ENCODE results near the gene DMXL2.
"Not testable (repeated sequence)": the region's sequence is repeated elsewhere in the genome, so short reads cannot be mapped to it uniquely, and the experiment has no call there.

Gene DMXL2

DNA sequence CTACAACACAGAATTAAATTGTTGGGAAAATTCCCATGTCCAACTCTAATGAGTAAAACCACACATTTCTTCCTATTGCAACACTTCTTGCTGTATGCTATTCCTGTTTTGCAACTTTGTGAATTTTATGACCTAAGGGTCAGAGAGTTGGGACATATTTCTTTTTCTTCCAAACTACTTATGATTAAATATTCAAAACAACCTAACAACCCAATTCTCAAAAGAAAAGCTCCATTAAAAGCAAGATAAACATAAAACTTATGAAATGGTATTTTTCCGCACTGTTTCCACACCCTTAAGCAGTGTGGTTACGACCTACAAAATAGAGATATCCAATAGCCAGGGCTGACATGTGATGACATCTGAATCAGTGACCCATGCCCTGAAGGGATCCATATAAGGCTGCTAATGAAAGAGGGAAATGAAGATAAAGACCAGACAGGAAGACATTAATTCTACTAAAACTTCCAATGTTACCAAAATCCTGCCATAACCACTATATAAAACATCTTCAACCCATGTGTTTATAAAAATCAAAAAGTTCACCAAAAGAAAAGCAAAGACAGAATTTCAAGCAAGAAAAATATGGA lies 45.6 kb downstream of the DMXL2 start:
- DNase-seq (ENCODE audit: low read depth in 2 of 2), result no peak

DNA sequence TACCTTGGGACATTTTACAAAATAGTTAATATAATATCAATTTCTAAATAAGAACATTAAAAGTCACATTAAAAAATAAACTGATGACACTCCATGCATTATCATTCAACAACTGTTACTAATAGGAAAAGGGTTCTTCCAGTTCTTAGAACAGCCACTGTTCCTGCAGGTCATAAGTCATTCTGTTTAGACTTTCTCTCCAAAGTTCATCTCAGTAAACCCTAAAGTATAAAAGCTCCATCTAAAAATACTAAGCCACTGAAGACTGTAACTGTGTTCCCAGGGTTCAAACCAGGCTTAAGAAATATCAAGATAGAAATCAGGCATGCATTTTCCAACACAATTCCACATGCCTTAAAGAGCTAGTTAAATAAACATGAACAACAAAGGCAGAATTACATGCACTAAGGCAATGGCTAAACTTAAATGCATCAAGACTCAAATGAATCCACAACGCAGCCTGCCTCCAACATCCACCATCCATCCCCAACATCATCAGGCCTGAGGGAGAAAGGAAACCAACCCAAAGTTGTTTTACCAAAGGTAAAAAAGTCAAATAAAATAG lies 46.2 kb downstream of the DMXL2 start:
- DNase-seq (ENCODE audit: low read depth in 2 of 2), result no peak

DNA sequence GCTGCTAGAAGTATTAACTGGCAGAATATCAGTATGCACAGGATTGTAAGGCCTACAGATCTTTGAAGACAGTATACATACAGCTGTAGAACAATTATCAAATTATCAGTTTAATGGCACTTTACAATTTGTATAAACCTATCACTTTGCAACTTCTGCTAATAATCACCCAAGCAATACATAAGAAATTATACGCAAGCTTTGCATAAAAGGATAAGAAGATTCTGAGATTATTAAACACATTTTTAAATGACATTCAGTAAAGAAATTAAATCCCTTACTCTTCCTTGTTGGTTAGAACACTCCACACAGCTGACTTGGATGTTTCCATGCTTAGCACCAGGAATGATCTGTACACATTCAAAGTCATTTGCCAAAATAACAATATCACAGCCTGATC lies 46.8 kb downstream of the DMXL2 start:
- no peak for DNase-seq (ENCODE audit: low read depth in 2 of 2)

DNA sequence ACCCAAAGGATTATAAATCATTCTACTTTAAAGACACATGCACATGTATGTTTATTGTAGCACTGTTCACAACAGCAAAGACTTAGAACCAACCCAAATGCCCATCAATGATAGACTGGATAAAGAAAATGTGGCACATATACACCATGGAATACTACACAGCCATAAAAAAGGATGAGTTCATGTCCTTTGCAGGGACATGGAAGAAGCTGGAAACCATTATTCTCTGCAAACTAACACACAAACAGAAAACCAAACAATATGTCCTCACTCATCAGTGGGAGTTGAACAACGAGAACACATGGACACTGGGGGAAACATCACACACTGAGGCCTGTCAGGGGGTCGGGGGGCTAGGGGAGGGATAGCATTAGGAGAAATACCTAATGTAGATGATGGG lies 49.2 kb downstream of the DMXL2 start:
- DNase-seq (ENCODE audit: low read depth in 2 of 2), result not testable (repeated sequence)

DNA sequence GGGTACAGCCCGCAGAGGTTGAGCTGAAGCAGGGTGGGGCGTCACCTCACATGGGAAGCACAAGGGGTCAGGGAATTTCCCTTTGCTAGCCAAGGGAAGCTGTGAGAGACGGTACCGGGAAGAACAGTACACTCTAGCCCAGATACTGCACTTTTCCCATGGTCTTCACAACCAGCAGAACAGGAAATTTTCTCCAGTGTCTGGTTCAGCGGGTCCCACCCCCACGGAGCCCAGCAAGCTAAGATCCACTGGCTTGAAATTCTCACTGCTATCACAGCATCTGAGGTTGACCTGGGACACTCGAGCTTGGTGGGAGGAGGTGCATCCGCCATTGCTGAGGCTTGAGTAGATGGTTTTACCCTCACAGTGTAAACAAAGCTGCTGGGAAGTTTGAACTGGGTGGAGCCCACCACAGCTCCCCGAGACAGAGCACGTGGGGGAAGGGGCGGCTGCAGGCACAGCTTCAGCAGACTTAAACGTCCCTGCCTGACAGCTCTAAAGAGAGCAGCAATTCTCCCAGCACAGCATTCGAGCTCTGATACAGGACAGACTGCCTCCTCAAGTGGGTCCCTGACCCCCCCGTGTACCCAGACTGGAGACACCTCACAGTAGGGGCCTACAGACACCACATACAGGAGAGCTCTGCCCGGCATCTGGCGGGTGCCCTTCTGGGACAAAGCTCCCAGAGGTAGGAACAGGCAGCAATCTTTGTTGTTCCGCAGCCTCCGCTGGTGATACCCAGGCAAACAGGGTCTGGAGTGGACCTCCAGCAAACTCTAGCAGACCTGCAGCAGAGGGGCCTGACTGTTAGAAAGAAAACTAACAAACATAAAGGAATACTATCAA lies 53.4 kb downstream of the DMXL2 start:
- not testable (repeated sequence) for DNase-seq (ENCODE audit: low read depth in 2 of 2)

DNA sequence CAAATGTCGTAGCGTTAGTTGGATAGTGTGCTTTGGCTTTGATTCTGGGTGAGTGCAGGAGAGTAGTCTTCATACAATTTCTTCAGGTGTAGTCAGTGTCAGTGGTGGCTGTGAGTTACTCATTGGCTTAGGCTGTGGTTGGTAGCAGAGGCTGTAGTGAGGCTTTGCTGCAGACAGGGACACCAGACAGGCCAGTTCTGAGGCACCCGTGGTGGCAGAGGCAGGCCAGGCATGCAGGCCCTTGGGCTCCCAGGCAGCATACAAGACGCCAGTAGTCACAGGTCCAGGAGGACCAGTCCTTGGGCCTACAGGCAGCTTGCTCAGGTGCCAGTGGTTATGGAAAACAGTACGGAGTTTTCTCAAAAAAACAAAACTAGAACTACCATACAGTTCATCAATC lies 61.3 kb downstream of the DMXL2 start:
- DNase-seq (ENCODE audit: low read depth in 2 of 2), result no peak

DNA sequence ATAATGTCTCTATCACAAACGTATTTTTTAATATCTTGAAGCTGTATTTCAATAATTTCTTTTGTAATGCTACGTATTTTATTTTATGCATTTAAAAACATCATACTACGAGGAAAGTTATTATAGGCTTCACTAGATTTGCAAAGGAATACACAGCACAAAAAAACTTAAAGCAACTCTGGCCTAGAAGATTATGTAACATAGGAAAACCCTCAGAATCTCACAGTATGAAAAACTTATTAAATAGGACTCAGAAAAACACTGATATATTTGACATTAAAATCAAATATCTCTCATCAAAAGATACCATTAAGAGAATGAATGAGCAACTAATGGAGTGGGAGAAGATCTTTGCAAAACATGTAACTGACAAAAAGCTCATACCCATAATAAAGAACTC lies 63.7 kb downstream of the DMXL2 start:
- DNase-seq (ENCODE audit: low read depth in 2 of 2), result no peak

DNA sequence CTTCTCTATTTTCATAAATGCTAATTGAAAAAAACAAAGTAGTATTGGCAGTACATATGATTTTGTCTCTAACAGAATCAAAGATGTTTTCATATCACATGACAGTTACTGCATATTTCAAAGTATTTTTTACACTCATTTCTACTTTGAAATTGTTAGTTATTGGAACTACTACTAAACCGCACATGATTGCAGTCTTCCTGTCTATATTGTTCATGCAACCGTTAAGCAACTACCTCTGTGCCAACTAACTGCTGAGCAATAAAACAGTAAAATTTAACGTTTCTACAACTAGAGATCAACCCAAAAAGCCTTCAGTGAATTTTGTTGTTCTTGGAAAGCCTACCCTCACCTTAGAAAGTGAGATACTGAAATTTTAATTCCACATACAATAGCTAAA lies 64.2 kb downstream of the DMXL2 start:
- no peak for DNase-seq (ENCODE audit: low read depth in 2 of 2)

DNA sequence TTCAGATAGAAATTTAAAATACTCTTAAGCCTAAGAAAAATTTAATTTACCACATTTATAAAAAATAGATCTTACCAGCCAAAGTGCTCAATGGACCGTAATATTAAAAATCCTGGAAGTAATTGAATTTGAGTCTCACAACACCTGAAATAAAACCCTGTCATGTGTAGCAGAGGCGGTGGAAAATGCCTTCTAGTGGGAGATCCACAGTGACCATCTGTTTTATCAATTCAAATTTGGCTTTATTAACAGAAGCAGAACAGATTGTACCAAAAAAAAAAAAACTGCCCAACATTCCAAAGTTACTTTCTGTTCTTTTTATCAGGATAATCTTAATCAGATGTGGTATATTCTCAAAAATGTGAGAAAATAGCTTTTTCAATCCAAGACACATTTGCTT lies 71.7 kb downstream of the DMXL2 start:
- no peak for DNase-seq (ENCODE audit: low read depth in 2 of 2)

DNA sequence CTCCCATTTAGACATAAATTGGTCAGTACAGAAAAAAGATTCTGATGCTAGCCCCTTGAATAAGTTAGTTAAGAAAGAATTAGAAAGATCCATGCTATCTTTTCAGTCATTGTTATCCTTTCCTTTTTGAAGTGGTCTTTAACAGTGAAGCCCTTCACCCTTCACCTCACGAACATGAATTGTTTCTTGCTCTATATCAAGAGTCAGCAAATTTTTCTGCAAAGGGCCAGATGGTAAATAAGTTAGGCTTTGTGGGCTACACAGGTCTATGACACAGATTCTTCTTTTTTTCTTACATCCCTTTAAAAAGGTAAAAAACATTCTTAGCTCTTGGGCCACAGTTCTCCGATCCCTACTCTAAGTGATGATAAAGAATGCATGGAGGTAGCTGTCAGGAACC lies 74.9 kb downstream of the DMXL2 start:
- DNase-seq (ENCODE audit: low read depth in 2 of 2), result no peak

DNA sequence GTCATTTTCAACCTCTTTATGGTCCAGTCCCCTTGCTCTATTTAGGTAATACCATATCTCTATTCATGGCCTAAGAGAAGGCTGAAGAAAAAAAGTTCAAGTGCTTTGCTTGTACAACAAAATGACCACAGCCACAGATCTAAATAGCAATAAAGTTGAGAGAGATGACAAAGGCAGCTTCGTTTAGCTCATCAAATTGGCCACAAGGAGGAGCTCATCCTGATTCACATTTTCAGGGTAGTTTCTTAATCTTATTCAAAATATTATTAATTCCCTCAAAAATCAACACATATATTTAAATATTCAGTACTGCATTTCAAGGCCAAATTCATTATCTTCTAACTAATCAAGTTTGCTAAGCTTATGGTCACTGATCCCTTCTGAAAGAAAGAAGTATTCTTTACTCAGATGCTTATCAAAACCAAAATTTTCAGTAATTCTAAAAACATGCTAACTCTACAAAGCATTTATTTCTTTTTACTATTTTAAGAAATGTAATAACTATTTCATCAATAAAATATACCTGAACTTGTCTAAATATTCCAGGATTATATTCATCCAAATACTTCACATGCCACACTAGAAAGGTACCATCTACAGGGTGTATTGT lies 85.5 kb downstream of the DMXL2 start:
- no peak for DNase-seq (ENCODE audit: low read depth in 2 of 2)

DNA sequence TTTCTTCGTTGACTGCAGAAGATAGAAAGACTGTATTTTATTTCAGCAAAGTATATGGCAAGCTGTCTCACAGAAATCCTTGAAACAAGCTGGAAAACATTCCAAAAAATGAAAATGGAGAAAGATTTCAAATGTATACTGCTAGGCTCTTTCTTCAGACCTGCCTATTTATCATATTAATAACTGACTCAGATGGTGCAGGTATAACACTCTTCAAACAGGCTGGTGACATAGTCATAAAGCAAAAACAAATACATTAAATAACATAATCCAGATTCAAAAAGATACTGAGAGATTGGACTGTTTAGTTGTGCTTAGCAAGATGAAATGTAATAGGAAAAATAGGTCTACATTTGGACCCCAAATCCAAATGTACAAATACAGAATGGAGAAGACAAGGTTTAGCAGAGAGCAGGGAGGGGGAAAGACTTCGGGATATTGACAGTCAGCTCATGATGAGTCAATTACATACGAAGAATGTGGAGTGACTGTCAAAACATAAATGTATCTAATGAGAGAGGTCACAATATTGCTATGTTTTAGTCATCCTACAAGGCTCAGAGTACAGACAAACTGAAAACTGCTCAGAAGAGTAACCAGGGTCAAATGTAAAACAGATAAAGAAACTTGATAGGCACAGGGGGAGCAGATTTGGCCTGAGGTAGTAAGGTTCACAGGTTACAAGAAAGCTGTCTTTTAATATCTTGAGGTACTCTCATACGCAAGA lies 88.7 kb downstream of the DMXL2 start:
- DNase-seq (ENCODE audit: low read depth in 2 of 2), result no peak

DNA sequence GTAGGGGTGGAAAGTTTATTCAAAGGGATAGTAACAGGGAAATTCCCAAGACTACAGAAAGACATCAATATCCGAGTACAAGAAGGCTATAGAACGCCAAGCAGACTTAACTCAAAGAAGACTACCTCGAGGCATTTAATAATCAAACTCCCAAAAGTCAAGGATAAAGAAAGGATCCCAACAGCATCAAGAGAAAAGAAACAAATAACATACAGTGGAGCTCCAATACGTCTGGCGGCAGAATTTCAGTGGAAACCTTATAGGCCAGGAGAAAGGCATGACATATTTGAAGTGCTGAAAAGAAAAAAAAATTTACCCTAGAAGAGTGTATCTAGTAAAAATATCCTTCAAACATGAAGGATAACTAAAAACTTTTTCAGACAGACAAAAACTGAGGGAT lies 95.6 kb downstream of the DMXL2 start:
- DNase-seq (ENCODE audit: low read depth in 2 of 2), result no peak

DNA sequence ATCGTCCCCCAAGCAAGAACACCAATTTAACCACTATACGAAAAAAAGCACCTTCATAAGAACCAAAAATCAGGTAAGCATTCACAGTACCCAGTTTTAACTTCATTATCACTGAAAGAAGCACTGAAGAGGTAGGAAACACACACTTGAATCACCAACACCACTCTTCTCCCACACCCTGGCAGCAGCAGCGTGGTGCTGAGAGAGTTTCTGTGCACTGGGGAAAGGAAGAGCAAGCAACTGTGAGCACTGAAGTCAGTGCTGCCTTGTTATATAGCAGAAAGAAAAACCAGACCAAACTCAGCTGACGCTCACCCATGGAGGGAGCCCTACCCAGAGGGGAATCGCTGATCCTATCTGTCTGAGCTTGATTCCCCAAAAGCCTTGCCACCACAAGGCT lies 98.2 kb downstream of the DMXL2 start:
- no peak for DNase-seq (ENCODE audit: low read depth in 2 of 2)

DNA sequence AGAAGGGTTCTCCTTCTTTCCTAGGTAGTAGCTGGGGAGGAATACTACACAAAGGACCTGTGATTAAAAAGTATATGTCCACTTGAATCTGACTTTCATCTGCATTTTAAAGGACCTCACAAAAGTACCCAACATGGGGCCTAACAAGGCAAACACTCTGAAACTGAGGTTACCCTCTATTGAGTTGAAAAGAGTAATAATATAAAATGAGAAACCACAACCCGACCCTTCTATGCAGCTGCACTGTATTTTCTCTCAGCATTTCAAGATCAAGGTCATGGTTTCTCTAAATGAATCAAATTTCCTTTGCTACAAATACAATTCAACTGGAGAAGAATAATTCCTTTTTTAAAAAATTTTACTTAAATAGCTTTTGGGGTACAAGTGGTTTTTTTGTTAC lies 106.3 kb downstream of the DMXL2 start:
- no peak for DNase-seq (ENCODE audit: low read depth in 2 of 2)

DNA sequence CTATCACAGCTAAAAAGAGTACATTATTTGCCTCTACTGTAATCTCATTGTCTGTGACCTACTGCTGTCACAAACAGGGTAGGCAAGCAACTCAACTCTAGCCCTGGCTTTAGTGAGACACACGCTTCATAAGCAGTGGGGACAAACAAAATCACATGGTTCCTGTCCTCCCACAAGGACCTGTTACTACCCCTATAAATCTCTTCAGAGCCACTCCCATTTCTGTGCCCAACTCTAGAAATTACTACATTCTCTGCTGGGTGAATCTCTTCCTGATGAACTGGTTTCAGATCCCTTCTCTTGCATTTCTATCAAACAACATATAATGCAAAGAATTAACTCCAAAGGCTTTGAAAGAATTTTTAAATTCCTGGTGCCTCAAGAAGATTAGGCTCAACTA lies 117.3 kb downstream of the DMXL2 start:
- no peak for DNase-seq (ENCODE audit: low read depth in 2 of 2)

DNA sequence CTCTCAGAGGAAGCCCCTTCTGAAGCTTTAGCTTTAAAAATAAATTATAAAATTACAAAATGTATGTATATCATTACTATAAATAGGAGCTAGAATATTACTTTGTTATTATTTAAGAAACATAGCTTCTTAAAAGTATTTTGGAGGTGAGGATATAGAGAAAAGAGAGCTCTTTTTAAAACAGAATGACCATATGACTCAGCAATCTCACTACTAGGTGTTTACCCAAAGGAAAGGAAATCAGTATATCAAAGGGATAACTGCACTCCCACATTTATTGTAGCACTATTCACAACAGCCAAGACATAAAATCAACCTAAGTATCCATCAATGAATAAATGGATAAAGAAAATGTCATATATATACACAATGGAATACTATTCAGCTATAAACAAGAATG lies 119.6 kb downstream of the DMXL2 start:
- DNase-seq (ENCODE audit: low read depth in 2 of 2), result no peak

DNA sequence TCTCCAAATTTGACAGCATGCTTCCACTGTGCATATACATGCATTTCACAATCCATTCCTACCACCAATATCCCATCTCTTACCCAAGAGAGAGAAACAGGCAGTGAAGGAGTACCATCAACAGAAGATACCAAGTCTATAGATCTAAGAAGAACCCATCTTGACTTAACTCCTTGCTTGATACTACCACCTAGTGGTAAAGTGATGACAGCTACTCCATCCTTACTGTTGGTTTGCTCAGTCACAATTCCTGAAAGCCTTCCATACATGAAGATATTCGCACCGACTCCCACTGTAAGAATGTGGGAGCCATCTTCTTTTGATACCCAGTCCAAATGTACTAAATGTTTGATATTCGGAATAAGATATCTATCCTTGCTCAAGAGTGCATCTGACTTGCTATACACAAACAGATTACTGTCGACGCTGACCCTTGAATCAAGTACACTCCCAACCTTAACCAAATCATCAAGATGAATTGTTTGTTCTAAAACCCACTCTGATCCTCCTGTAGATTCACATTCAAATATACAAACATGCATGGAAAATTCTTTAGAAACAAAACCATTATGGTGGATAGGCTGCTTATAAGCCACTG lies 123.1 kb downstream of the DMXL2 start:
- DNase-seq (ENCODE audit: low read depth in 2 of 2), result no peak

DNA sequence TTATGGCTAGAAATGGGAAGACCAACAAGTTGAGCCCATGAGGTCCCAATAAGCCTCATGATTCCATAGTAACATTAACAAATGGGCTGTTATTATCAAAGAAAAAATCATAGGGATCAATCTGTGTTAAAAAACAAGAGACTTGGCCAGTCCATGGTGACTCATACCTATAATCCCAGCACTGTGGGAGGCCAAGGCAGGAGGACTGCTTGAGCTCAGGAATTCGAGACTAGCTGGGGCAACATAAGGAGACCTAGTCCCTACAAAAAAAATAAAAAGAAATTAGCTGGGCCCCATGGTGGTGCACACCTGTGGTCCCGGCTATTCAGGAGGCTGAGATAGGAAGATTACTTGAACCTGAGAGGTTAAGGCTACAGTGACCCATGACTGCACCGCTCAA lies 124.8 kb downstream of the DMXL2 start:
- DNase-seq (ENCODE audit: low read depth in 2 of 2), result no peak

DNA sequence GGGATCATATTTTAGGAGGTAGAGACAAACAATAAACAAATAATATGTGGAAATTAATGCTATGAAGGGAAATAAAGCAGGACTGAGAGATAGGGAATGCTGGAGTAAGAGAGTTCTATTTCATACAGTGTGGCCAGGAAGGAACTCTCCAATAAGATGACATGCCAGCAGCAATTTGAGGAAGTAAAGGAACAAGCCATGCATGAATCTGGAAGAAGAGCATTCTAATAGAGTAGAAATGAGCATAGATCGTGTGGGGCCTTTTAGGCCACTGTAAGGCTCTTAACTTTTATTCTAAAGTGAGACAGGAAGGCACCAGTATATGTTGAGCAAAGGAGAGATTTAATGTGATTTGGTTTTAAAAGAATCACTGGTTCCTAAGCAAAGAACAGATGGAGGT lies 126.3 kb downstream of the DMXL2 start:
- DNase-seq (ENCODE audit: low read depth in 2 of 2), result no peak

DNA sequence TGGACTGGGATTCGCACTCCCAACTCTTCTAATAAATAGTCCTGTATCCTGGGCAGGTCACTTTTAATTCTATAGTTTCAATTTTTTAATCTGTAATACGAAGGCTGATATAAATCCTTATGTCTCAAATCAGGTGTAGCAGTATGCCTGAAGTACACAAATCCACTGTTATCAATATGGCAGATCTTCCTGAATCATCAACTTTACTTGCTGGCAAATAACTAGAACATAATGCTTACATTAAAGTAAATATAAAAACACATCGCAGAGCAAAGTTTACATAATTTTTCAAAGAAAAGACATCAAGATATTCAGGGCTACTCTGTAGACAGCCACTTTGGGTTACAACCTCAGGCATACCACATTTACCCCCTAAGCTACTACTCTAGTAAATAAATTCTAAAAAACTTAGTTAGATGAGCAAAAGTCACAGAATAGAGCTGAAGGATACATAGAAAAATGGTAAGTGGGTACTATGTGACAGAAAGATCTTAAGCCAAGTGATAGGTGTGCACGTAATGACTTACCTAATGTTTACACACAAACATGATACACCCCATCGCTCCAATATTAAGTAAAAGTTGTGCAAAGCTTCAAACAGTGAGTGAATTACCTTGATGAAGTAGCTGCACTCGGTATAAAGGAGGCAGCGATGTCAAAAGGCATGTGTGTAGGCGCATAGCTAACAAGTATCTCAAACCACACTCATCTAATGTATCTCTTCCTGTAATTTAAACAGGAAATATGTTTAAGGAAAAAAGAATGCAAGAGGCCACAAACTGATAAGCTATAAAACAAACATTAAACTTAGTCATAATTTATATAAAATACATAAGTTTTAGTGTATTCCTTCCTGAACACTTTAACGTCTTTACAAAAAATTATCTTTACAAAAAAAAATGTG lies 127.9 kb downstream of the DMXL2 start:
- no peak for DNase-seq (ENCODE audit: low read depth in 2 of 2)
